HepG2 (cell line): ENCODE results near the gene ARIH2. TPM values are rescaled to one million over a fixed set of nuclear protein-coding genes. Genes with fewer than 3 reads are reported as not detected.

ENCODE experiments used
- ATF7 ChIP-seq, 2 experiments: fragments of 450-650 bp in 1 of 2; sonication (generic) in 1 of 2; formaldehyde crosslinking in 1 of 2; IDR thresholded peaks; 2 replicates each; pipeline versions ENCODE4 v1.4.0 to v1.6.1; 2016 to 2020; ENCODE audit warnings: antibody characterized with exemption in 1 of 2, mild to moderate bottlenecking in 1 of 2, missing genetic modification reagents in 1 of 2
- CEBPZ ChIP-seq: IDR thresholded peaks from 2 replicates; pipeline ENCODE4 v1.6.1; 2012; ENCODE audit warnings: low read length, improper control_type of control experiment
- CENPT ChIP-seq: sonication (generic); formaldehyde crosslinking; IDR thresholded peaks from 2 replicates; pipeline ENCODE4 v1.8.0; 2022; ENCODE audit warnings: low read depth, mild to moderate bottlenecking, moderate library complexity, missing genetic modification reagents
- FOXJ3 ChIP-seq: sonication (generic); formaldehyde crosslinking; IDR thresholded peaks from 2 replicates; pipeline ENCODE4 v1.4.0; 2020; ENCODE audit warnings: missing genetic modification reagents, mild to moderate bottlenecking, borderline replicate concordance
- GLMP ChIP-seq: sonication (generic); formaldehyde crosslinking; IDR thresholded peaks from 2 replicates; pipeline ENCODE4 v1.9.0; 2021; ENCODE audit warnings: missing genetic modification reagents, mild to moderate bottlenecking, borderline replicate concordance
- HES4 ChIP-seq: sonication (generic); formaldehyde crosslinking; IDR thresholded peaks from 2 replicates; pipeline ENCODE4 v1.9.0; 2021; ENCODE audit warnings: mild to moderate bottlenecking, missing genetic modification reagents, borderline replicate concordance
- HMG20A ChIP-seq: IDR thresholded peaks from 2 replicates; pipeline ENCODE4 v1.6.1; 2016; ENCODE audit warnings: borderline replicate concordance
- HMG20B ChIP-seq: conservative IDR thresholded peaks from 2 replicates; pipeline ENCODE4 v1.6.1; 2016; ENCODE audit warnings: missing genetic modification reagents, missing compliant biosample characterization
- HOXD1 ChIP-seq: sonication (generic); formaldehyde crosslinking; IDR thresholded peaks from 2 replicates; pipeline ENCODE4 v1.5.0; 2020; ENCODE audit warnings: missing genetic modification reagents
- IKZF4 ChIP-seq: sonication (generic); formaldehyde crosslinking; IDR thresholded peaks from 2 replicates; pipeline ENCODE4 v1.5.1; 2020; ENCODE audit warnings: borderline replicate concordance, mild to moderate bottlenecking, low read depth, missing genetic modification reagents; ENCODE audit errors: not compliant biosample characterization
- KAT8 ChIP-seq: IDR thresholded peaks from 2 replicates; pipeline ENCODE4 v1.6.1; 2016; ENCODE audit warnings: missing genetic modification reagents, missing compliant biosample characterization
- MEF2D ChIP-seq: sonication (generic); formaldehyde crosslinking; IDR thresholded peaks from 2 replicates; pipeline ENCODE4 v1.5.1; 2020; ENCODE audit warnings: mild to moderate bottlenecking, missing genetic modification reagents
- RAD51 ChIP-seq: fragments of 450-650 bp; IDR thresholded peaks from 2 replicates; pipeline ENCODE4 v1.6.1; 2016; ENCODE audit warnings: borderline replicate concordance
- RFX3 ChIP-seq: IDR thresholded peaks from 2 replicates; pipeline ENCODE4 v1.6.1; 2016; ENCODE audit warnings: missing biosample characterization, missing genetic modification reagents
- SIX4 ChIP-seq: sonication (generic); formaldehyde crosslinking; IDR thresholded peaks from 2 replicates; pipeline ENCODE4 v1.4.0; 2020; ENCODE audit warnings: missing genetic modification reagents
- SNAPC5 ChIP-seq: sonication (generic); formaldehyde crosslinking; IDR thresholded peaks from 2 replicates; pipeline ENCODE4 v1.8.1; 2023; ENCODE audit warnings: mild to moderate bottlenecking, missing genetic modification reagents, borderline replicate concordance
- TCF12 ChIP-seq, 2 experiments: fragments of 450-650 bp in 1 of 2; sonication (generic) in 1 of 2; formaldehyde crosslinking in 1 of 2; IDR thresholded peaks; 2 replicates each; pipeline versions ENCODE4 v1.6.1 to v1.8.0; 2017 to 2022; ENCODE audit warnings: antibody characterized with exemption in 1 of 2, mild to moderate bottlenecking in 1 of 2, missing genetic modification reagents in 1 of 2, moderate library complexity in 1 of 2
- TP53 ChIP-seq: sonication (generic); formaldehyde crosslinking; conservative IDR thresholded peaks from 2 replicates; pipeline ENCODE4 v1.4.0; 2020; ENCODE audit warnings: missing genetic modification reagents
- ZC3H13 ChIP-seq: sonication (generic); formaldehyde crosslinking; IDR thresholded peaks from 2 replicates; pipeline ENCODE4 v1.8.1; 2023; ENCODE audit warnings: mild to moderate bottlenecking, missing genetic modification reagents, moderate library complexity
- ZKSCAN8 ChIP-seq: IDR thresholded peaks from 2 replicates; pipeline ENCODE4 v1.6.1; 2016; ENCODE audit warnings: borderline replicate concordance, missing genetic modification reagents, missing compliant biosample characterization
- ZNF160 ChIP-seq: sonication (generic); formaldehyde crosslinking; IDR thresholded peaks from 2 replicates; pipeline ENCODE4 v1.8.0; 2022; ENCODE audit warnings: mild to moderate bottlenecking, inconsistent platforms, missing genetic modification reagents
- ZNF235 ChIP-seq: sonication (generic); formaldehyde crosslinking; IDR thresholded peaks from 2 replicates; pipeline ENCODE4 v1.8.1; 2023; ENCODE audit warnings: mild to moderate bottlenecking, missing genetic modification reagents, borderline replicate concordance
- ZNF292 ChIP-seq: sonication (generic); formaldehyde crosslinking; IDR thresholded peaks from 2 replicates; pipeline ENCODE4 v1.8.1; 2022; ENCODE audit warnings: mild to moderate bottlenecking, low read depth, missing genetic modification reagents, borderline replicate concordance
- ZNF446 ChIP-seq: sonication (generic); formaldehyde crosslinking; IDR thresholded peaks from 2 replicates; pipeline ENCODE4 v1.5.0; 2020; ENCODE audit warnings: mild to moderate bottlenecking, missing genetic modification reagents
- ZNF557 ChIP-seq: sonication (generic); formaldehyde crosslinking; IDR thresholded peaks from 2 replicates; pipeline ENCODE4 v1.4.0; 2020; ENCODE audit warnings: missing genetic modification reagents
- ZNF644 ChIP-seq: IDR thresholded peaks from 2 replicates; pipeline ENCODE4 v1.6.1; 2016; ENCODE audit warnings: low read depth
- ZNF777 ChIP-seq: sonication (generic); formaldehyde crosslinking; IDR thresholded peaks from 2 replicates; pipeline ENCODE4 v1.4.0; 2020; ENCODE audit warnings: missing genetic modification reagents
- polyA plus RNA-seq, 8 experiments: library from polyadenylated mRNA; depleted of rRNA in 3 of 8; stranded (reverse) in 7 of 8; unstranded in 1 of 8; fragments of >200 nt; fragmentation: Illumina TruSeq in 4 of 8; extraction: Trizol in 4 of 8; gene quantifications; 2 replicates each; pipeline versions ENCODE4 v1.2.1 to v1.2.3, GENCODE V29; 2011 to 2016; ENCODE audit warnings: low read depth in 4 of 8, missing spikeins in 1 of 8, mixed read lengths in 1 of 8; ENCODE audit not compliant: insufficient read depth in 1 of 8
- total RNA-seq, 5 experiments: library from RNA; depleted of rRNA; stranded (reverse); fragments of >200 nt; fragmentation: Illumina TruSeq; extraction: Trizol; gene quantifications; 2 replicates each; pipeline ENCODE4 v1.2.3, GENCODE V29; 2016; ENCODE audit warnings: low read depth in 1 of 5

The ARIH2 gene
- total and polyA plus RNA-seq, 2 of the 13 experiments (the other 11 are each of a cell fraction or from before 2014, with no cell fraction given): 64.8 to 83.3 TPM

GRCh38 chr3:49007068-49007770 is 88.6 kb downstream of the ARIH2 start, which contains the start of gene WDR6 (continued):
- TF ChIP-seq ZNF446: no peak
- peak; percentile 71; the same call in 1 of the 2 replicates for TF ChIP-seq HES4
- peak; percentile 51; the same call in 1 of the 2 replicates for TF ChIP-seq ZNF777 (CRISPR knock-in tag)
- no peak for TF ChIP-seq TCF12 (IDR thresholded peaks at IDR 0.05)
- 0 out of 2 replicates have a peak, but pooled peaks have one; percentile 46 for TF ChIP-seq TCF12 (CRISPR knock-in tag; IDR thresholded peaks at IDR 0.05)
- TF ChIP-seq CENPT (CRISPR knock-in tag): no peak
- TF ChIP-seq ATF7 (IDR thresholded peaks at IDR 0.05): no peak
- no peak for TF ChIP-seq ATF7 (CRISPR knock-in tag; IDR thresholded peaks at IDR 0.05)
- TF ChIP-seq KAT8 (CRISPR knock-in tag): peak; percentile 73; the same call in 1 of the 2 replicates
- no peak for TF ChIP-seq RFX3 (CRISPR knock-in tag)
- no peak for TF ChIP-seq ZNF292 (CRISPR knock-in tag)
- no peak for TF ChIP-seq ZNF557 (CRISPR knock-in tag)
- TF ChIP-seq ZNF644: no peak
- TF ChIP-seq TP53: 0 out of 2 replicates have a peak, but pooled peaks have one; percentile 31
- TF ChIP-seq MEF2D (CRISPR knock-in tag): no peak; the same call in 1 of the 2 replicates
- no peak for TF ChIP-seq ZC3H13 (CRISPR knock-in tag)
- TF ChIP-seq HOXD1 (CRISPR knock-in tag): no peak
- TF ChIP-seq ZNF160 (CRISPR knock-in tag): no peak
- TF ChIP-seq CEBPZ: no peak
- 0 out of 2 replicates have a peak, but pooled peaks have one; percentile 50 for TF ChIP-seq SNAPC5
- TF ChIP-seq HMG20A: no peak
- TF ChIP-seq FOXJ3 (CRISPR knock-in tag): no peak; the same call in 1 of the 2 replicates
- TF ChIP-seq ZKSCAN8: no peak
- no peak for TF ChIP-seq HMG20B
- TF ChIP-seq SIX4 (CRISPR knock-in tag): no peak
- 0 out of 2 replicates have a peak, but pooled peaks have one; percentile 39 for TF ChIP-seq ZNF235 (CRISPR knock-in tag)
- TF ChIP-seq IKZF4 (CRISPR knock-in tag): peak; percentile 86
- no peak for TF ChIP-seq GLMP (CRISPR knock-in tag)
- TF ChIP-seq RAD51: peak; percentile 83
